Fibroblast of lung (primary cell): ENCODE measurements around the gene CLEC18B. TPM values are rescaled to one million over a fixed set of nuclear protein-coding genes. Genes with fewer than 3 reads are reported as not detected.
"Not testable (repeated sequence)": the region's sequence is repeated elsewhere in the genome, so short reads cannot be mapped to it uniquely, and the experiment has no call there.

Source experiments
- DNase-seq, 2 donors: peaks; one replicate each; pipeline versions ENCODE4 v3.0.0 to v3.0.0-alpha.2; 2010; ENCODE audit warnings: low read depth in 2 of 2
- H2AFZ ChIP-seq: 2 replicates; pipeline ENCODE4 v1.5.1; 2012; ENCODE audit warnings: low read length, control low read depth, inconsistent platforms
- H3K27ac ChIP-seq: 2 replicates; pipeline ENCODE4 v1.5.1; 2011; ENCODE audit warnings: low read length, control low read depth; ENCODE audit not compliant: insufficient read depth
- H3K27me3 ChIP-seq: 2 replicates; pipeline ENCODE4 v1.5.1; 2011; ENCODE audit warnings: mild to moderate bottlenecking, low read length; ENCODE audit not compliant: control insufficient read depth, insufficient read depth
- H3K36me3 ChIP-seq: 2 replicates; pipeline ENCODE4 v1.5.1; 2011; ENCODE audit warnings: low read length; ENCODE audit not compliant: control insufficient read depth, insufficient read depth
- H3K4me1 ChIP-seq: 2 replicates; pipeline ENCODE4 v1.5.1; 2011; ENCODE audit warnings: low read length; ENCODE audit not compliant: control insufficient read depth, insufficient read depth; ENCODE audit errors: extremely low read depth
- H3K4me2 ChIP-seq: 2 replicates; pipeline ENCODE4 v1.5.1; 2011; ENCODE audit warnings: low read length, control low read depth; ENCODE audit not compliant: insufficient read depth; ENCODE audit errors: extremely low read depth
- H3K4me3 ChIP-seq, 4 experiments: fragments of 200-600 bp in 1 of 4; sonication (generic) in 1 of 4; replicated peaks in 1 of 4; 2 replicates each; pipeline ENCODE4 v1.5.1; 2011 to 2016; ENCODE audit warnings: low read length in 4 of 4, low read depth in 3 of 4, mild to moderate bottlenecking in 3 of 4, control low read depth in 2 of 4, inconsistent platforms in 1 of 4, mixed read lengths in 1 of 4; ENCODE audit not compliant: insufficient read depth in 1 of 4; ENCODE audit errors: control extremely low read depth in 1 of 4
- H3K79me2 ChIP-seq: 2 replicates; pipeline ENCODE4 v1.5.1; 2012; ENCODE audit warnings: mild to moderate bottlenecking, low read length, inconsistent platforms; ENCODE audit not compliant: control insufficient read depth, insufficient read depth
- H3K9ac ChIP-seq: 2 replicates; pipeline ENCODE4 v1.5.1; 2011; ENCODE audit warnings: mild to moderate bottlenecking, low read length, control low read depth; ENCODE audit not compliant: insufficient read depth
- H3K9me3 ChIP-seq: 2 replicates; pipeline ENCODE4 v1.5.1; 2012; ENCODE audit warnings: low read depth, low read length; ENCODE audit not compliant: control insufficient read depth, insufficient read depth
- H4K20me1 ChIP-seq: 2 replicates; pipeline ENCODE4 v1.5.1; 2011; ENCODE audit warnings: low read length; ENCODE audit not compliant: control insufficient read depth, insufficient read depth; ENCODE audit errors: extremely low read depth
- EZH2 ChIP-seq: IDR thresholded peaks from 2 replicates; pipeline ENCODE4 v1.5.1; 2012; ENCODE audit warnings: low read length, control low read depth, mild to moderate bottlenecking; ENCODE audit errors: missing control alignments
- polyA plus RNA-seq, 2 donors: library from polyadenylated mRNA; depleted of rRNA in 1 of 2; stranded (reverse) in 1 of 2; unstranded in 1 of 2; fragments of >200 nt; gene quantifications; 2 replicates each; pipeline ENCODE4 v1.2.1, GENCODE V29; 2011 to 2012; ENCODE audit warnings: missing spikeins in 1 of 2
- total RNA-seq: library from RNA; depleted of rRNA; stranded (reverse); fragments of >200 nt; gene quantifications from 2 replicates; pipeline ENCODE4 v1.2.1, GENCODE V29; 2014
- TF ChIP-seq, protein P1 (sequence below), 2 donors: IDR thresholded peaks in 1 of 2; conservative IDR thresholded peaks in 1 of 2; 1 replicate in 1 of 2; 2 replicates in 1 of 2; pipeline ENCODE4 v1.5.1; 2011 to 2012; ENCODE audit warnings: low read length in 2 of 2, control low read depth in 1 of 2, inconsistent platforms in 1 of 2, low read depth in 1 of 2, mild to moderate bottlenecking in 1 of 2

CLEC18B gene
- total and polyA plus RNA-seq, 2 donors (not counting 1 experiment from before 2014, with no cell fraction given) = 0.15 to 0.83 TPM

DNA sequence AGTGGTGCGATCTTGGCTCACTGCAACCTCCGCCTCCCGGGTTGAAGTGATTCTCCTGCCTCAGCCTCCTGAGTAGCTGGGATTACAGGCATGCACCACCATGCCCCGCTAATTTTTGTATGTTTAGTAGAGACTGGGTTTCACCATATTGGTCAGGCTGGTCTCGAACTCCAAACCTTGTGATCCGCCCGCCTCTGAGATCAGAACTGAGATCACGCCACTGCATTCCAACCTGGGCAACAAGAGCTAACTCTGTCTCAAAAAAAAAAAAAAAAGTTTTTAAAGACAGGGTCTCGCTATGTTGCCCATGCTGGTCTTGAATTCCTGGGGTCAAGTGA lies 47.5 kb downstream of the CLEC18B start:
- H3K4me3 ChIP-seq, H3K27ac ChIP-seq, DNase-seq, H4K20me1 ChIP-seq, H3K27me3 ChIP-seq, H3K4me1 ChIP-seq, H3K9me3 ChIP-seq, H2AFZ ChIP-seq, H3K36me3 ChIP-seq, H3K9ac ChIP-seq, H3K79me2 ChIP-seq, H3K4me2 ChIP-seq: not testable (repeated sequence)

DNA sequence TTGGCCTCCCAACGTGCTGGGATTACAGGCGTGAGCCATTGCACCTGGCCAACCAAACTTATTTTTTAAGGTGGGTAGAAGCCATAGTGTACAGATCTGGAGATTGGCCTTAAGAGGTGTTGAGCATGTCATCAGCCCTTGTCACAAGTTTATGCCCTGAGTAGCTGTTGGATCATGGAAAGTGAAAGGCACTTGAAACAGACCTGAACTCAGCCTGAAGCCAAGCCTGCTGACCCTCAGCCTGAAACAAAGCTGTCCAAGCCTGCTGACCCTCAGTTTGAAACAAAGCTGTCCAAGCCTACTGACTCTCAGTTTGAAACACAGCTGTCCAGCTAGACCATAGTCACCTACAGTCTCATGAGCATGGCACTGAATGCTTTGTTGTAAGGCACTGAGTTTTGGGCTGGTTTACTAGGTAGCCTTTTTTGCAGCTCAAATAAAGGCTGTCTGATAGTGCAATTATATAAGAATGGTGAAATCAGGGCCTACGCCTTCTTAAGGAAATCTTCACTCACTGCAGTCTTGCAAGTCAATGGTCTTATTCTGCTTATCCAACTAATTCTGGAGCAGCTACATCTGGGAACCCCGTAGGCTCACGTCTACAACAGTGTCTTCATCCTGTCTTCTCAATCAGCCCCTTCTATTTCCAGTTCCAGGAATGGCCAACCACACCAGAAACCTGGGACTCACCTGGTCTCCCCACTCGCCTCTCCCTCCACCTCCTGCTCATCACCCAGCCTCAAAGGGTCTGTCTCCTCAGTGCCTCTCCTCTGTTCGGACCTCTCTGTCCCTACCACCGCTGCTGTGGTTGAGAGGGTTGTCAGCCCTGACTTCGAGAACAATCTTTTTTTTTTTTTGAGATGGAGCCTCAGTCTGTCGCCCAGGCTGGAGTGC lies 48.1 kb downstream of the CLEC18B start:
- TF ChIP-seq EZH2 = no peak
- TF ChIP-seq, protein P1, sequence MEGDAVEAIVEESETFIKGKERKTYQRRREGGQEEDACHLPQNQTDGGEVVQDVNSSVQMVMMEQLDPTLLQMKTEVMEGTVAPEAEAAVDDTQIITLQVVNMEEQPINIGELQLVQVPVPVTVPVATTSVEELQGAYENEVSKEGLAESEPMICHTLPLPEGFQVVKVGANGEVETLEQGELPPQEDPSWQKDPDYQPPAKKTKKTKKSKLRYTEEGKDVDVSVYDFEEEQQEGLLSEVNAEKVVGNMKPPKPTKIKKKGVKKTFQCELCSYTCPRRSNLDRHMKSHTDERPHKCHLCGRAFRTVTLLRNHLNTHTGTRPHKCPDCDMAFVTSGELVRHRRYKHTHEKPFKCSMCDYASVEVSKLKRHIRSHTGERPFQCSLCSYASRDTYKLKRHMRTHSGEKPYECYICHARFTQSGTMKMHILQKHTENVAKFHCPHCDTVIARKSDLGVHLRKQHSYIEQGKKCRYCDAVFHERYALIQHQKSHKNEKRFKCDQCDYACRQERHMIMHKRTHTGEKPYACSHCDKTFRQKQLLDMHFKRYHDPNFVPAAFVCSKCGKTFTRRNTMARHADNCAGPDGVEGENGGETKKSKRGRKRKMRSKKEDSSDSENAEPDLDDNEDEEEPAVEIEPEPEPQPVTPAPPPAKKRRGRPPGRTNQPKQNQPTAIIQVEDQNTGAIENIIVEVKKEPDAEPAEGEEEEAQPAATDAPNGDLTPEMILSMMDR (conservative IDR thresholded peaks at IDR 0.05 in 1 of 2, IDR thresholded peaks at IDR 0.05 in 1 of 2; ENCODE audit: low read depth in 1 of 2, low read length in 2 of 2) = no peak
- no peak overlapping the region for H3K4me3 ChIP-seq
- no peak for DNase-seq
- H3K4me1 ChIP-seq = no peaks in the 10 kb centered on the region
- no peaks in the 10 kb centered on the region for H4K20me1 ChIP-seq
- no peaks in the 10 kb centered on the region for H3K79me2 ChIP-seq
- no peaks in the 10 kb centered on the region for H3K27me3 ChIP-seq
- peak overlapping the region; percentile 9 for H3K9ac ChIP-seq
- no peak overlapping the region for H3K27ac ChIP-seq
- H3K4me2 ChIP-seq = no peak overlapping the region
- H3K36me3 ChIP-seq = no peaks in the 10 kb centered on the region
- H2AFZ ChIP-seq = no peak overlapping the region
- H3K9me3 ChIP-seq = no peaks in the 10 kb centered on the region

DNA sequence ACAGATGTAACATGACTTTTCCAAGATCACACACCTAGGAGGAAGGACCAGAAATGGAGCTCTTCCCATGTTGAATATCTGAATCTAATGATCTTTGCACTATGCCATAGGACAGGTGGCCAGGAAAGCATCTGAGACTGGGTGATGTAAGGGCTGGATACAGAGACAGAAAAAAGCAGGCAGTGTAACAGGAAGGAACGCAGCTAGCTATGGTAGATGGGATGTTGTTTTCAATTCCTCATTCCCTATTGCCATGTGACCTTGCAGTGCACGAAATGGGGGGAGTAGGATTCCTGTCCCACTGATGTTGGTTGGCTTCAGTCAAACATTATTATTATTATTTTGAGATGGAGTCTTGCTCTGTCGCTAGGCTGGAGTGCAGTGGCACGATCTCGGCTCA lies 48.9 kb downstream of the CLEC18B start:
- Histone ChIP-seq H2AFZ (no peak overlapping the region), H3K4me2 (no peak overlapping the region), H3K4me1 (no peaks in the 10 kb centered on the region), H3K9me3 (no peaks in the 10 kb centered on the region), H3K4me3 (no peak overlapping the region), H3K9ac (no peak overlapping the region), H3K36me3 (no peaks in the 10 kb centered on the region), H3K79me2 (peaks cover 3% of the 10 kb centered on the region), H4K20me1 (no peaks in the 10 kb centered on the region), H3K27ac (no peak overlapping the region), H3K27me3 (no peaks in the 10 kb centered on the region)
- DNase-seq = no peak
- no peak for TF ChIP-seq EZH2
- TF ChIP-seq, protein P1 (conservative IDR thresholded peaks at IDR 0.05 in 1 of 2, IDR thresholded peaks at IDR 0.05 in 1 of 2; ENCODE audit: low read depth in 1 of 2, low read length in 2 of 2) = no peak

- not testable (repeated sequence) for H3K27me3 ChIP-seq, H3K27ac ChIP-seq, H3K9me3 ChIP-seq, H3K36me3 ChIP-seq, H3K4me1 ChIP-seq, DNase-seq, H4K20me1 ChIP-seq, H3K9ac ChIP-seq, H3K4me2 ChIP-seq, H3K4me3 ChIP-seq, H2AFZ ChIP-seq
- H3K79me2 ChIP-seq = peaks cover 16% of the 10 kb centered on the region
These were observed 50.7 kb downstream of the CLEC18B start for GRCh38 chr16:74370338-74371135.
